Smooth muscle cell (in vitro differentiated cells): ENCODE data around the gene MIS12. TPM values are rescaled to one million over a fixed set of nuclear protein-coding genes. Genes with fewer than 3 reads are reported as not detected.

ENCODE experiments used
- DNase-seq: peaks from one replicate; lab custom pipeline; 2025; ENCODE audit not compliant: unreplicated experiment; lab: John Stamatoyannopoulos, UW
- H2AFZ ChIP-seq: fragments of 200-600 bp; sonication (generic); 2 replicates; pipeline ENCODE4 v1.6.0; 2016; ENCODE audit warnings: antibody characterized with exemption, low read depth, mild to moderate bottlenecking
- H3F3A ChIP-seq: fragments of 200-600 bp; sonication (generic); 2 replicates; pipeline ENCODE4 v1.6.0; 2017; ENCODE audit warnings: antibody characterized with exemption, low read depth
- H3K27ac ChIP-seq: fragments of 200-600 bp; sonication (generic); 2 replicates; pipeline ENCODE4 v1.5.1; 2016; ENCODE audit warnings: low read depth, mild to moderate bottlenecking
- H3K27me3 ChIP-seq: fragments of 200-600 bp; sonication (generic); 2 replicates; pipeline ENCODE4 v1.6.1; 2016; ENCODE audit warnings: low read depth, mild to moderate bottlenecking
- H3K36me3 ChIP-seq: fragments of 200-600 bp; sonication (generic); 2 replicates; pipeline ENCODE4 v1.5.1; 2016; ENCODE audit warnings: low read depth
- H3K4me1 ChIP-seq: fragments of 200-600 bp; sonication (generic); 2 replicates; pipeline ENCODE4 v1.5.1; 2016; ENCODE audit warnings: low read depth
- H3K4me2 ChIP-seq: fragments of 200-600 bp; sonication (generic); 2 replicates; pipeline ENCODE4 v1.6.0; 2016; ENCODE audit warnings: mild to moderate bottlenecking
- H3K4me3 ChIP-seq: fragments of 200-600 bp; sonication (generic); 2 replicates; pipeline ENCODE4 v1.5.1; 2016; ENCODE audit warnings: mild to moderate bottlenecking
- H3K79me2 ChIP-seq: fragments of 200-600 bp; sonication (generic); 2 replicates; pipeline ENCODE4 v1.6.0; 2016; ENCODE audit warnings: low read depth, mild to moderate bottlenecking
- H3K9ac ChIP-seq: fragments of 200-600 bp; sonication (generic); 2 replicates; pipeline ENCODE4 v1.6.0; 2016; ENCODE audit warnings: low read depth
- H3K9me3 ChIP-seq: fragments of 200-600 bp; sonication (generic); replicated peaks from 2 replicates; pipeline ENCODE4 v1.5.1; 2016; ENCODE audit warnings: low read depth
- H4K20me1 ChIP-seq: fragments of 200-600 bp; sonication (generic); 2 replicates; pipeline ENCODE4 v1.6.0; 2016; ENCODE audit warnings: low read depth
- WGBS: methylation state at CpG from one replicate; pipeline ENCODE4 v1.1.7; 2016; ENCODE audit warnings: low lambda C conversion rate; 5-methylcytosine and 5-hydroxymethylcytosine counted together
- polyA plus RNA-seq: library from polyadenylated mRNA; unstranded; fragments of >200 nt; fragmentation: Nextera tagmentation; extraction: Ambion mirVana; gene quantifications from 2 replicates; pipeline ENCODE4 v1.2.1, GENCODE V29; 2016
- total RNA-seq: library from RNA; depleted of rRNA; stranded (reverse); fragments of >200 nt; gene quantifications from 2 replicates; pipeline ENCODE4 v1.2.3, GENCODE V29; 2014
- TF ChIP-seq, protein P1 (sequence below): fragments of 200-600 bp; sonication (generic); IDR thresholded peaks from 2 replicates; pipeline ENCODE4 v1.5.1; 2017; ENCODE audit warnings: borderline replicate concordance, mild to moderate bottlenecking, antibody characterized with exemption; ENCODE audit not compliant: insufficient read depth, poor library complexity, severe bottlenecking

Gene MIS12
- total and polyA plus RNA-seq, 2 experiments from 2014 or later = 14.8 to 23.3 TPM

DNA sequence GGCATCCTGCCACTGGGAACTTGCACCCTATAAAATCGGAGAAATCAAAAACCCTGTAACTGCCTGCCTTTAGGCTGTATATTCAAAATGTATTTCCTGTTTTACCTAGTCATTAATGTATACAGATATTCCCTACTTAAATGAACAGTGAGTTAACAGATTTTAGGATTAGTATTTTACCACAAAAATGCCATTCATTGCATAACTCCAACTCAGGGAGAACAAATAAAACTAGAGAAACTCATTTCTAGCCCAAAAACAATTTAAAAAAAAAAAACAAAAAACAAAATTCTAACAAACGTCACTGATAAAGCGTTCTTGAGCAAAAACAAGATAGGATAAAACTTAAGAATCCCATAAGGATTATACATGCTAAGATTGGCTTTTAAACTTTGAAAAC is 13.9 kb upstream of the MIS12 start:
- Histone ChIP-seq H3K27ac (no peak overlapping the region), H3K4me3 (no peak overlapping the region), H3K9me3 (no peaks in the 10 kb centered on the region), H4K20me1 (peaks cover 7% of the 10 kb centered on the region), H3K79me2 (peaks cover 4% of the 10 kb centered on the region), H3K27me3 (no peaks in the 10 kb centered on the region), H2AFZ (no peak overlapping the region), H3K9ac (no peak overlapping the region), H3K36me3 (peaks cover 13% of the 10 kb centered on the region), H3K4me2 (no peak overlapping the region), H3K4me1 (no peaks in the 10 kb centered on the region), H3F3A (peaks cover 16% of the 10 kb centered on the region)
- 85% methylated on average over 3 of the region's 3 CpGs for WGBS
- TF ChIP-seq, protein P1, sequence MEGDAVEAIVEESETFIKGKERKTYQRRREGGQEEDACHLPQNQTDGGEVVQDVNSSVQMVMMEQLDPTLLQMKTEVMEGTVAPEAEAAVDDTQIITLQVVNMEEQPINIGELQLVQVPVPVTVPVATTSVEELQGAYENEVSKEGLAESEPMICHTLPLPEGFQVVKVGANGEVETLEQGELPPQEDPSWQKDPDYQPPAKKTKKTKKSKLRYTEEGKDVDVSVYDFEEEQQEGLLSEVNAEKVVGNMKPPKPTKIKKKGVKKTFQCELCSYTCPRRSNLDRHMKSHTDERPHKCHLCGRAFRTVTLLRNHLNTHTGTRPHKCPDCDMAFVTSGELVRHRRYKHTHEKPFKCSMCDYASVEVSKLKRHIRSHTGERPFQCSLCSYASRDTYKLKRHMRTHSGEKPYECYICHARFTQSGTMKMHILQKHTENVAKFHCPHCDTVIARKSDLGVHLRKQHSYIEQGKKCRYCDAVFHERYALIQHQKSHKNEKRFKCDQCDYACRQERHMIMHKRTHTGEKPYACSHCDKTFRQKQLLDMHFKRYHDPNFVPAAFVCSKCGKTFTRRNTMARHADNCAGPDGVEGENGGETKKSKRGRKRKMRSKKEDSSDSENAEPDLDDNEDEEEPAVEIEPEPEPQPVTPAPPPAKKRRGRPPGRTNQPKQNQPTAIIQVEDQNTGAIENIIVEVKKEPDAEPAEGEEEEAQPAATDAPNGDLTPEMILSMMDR = no peak
- DNase-seq = no peak

DNA sequence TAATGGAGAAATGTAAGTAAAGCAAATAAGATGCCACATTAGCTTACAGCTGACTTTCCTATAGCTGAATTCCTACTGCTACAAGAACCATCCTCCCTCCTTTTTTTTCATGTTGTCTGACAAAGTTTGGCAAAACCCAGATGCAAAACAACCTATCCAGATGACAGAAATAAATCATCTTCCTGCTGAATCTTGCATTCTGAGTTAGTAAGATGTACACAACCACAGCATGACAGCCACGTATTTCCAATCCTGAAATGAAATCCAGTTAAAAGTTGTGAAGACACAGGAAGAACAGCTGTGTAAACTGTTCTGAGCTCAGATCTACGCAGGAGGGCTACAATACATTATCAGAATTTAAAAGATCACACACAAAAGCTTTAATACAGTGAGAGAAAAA is 12.5 kb upstream of the MIS12 start:
- no peak overlapping the region for H3K4me3 ChIP-seq
- H3F3A ChIP-seq = peaks cover 16% of the 10 kb centered on the region
- peaks cover 15% of the 10 kb centered on the region for H3K79me2 ChIP-seq
- no peak overlapping the region for H3K4me2 ChIP-seq
- H4K20me1 ChIP-seq = peaks cover 13% of the 10 kb centered on the region
- H3K27ac ChIP-seq = no peak overlapping the region
- no peak overlapping the region for H3K9ac ChIP-seq
- H3K36me3 ChIP-seq = peaks cover 27% of the 10 kb centered on the region
- no peaks in the 10 kb centered on the region for H3K27me3 ChIP-seq
- TF ChIP-seq, protein P1 = no peak
- H3K4me1 ChIP-seq = no peaks in the 10 kb centered on the region
- no peak for DNase-seq
- 100% methylated on average over 2 of the region's 2 CpGs for WGBS
- no peaks in the 10 kb centered on the region for H3K9me3 ChIP-seq
- H2AFZ ChIP-seq = no peak overlapping the region

DNA sequence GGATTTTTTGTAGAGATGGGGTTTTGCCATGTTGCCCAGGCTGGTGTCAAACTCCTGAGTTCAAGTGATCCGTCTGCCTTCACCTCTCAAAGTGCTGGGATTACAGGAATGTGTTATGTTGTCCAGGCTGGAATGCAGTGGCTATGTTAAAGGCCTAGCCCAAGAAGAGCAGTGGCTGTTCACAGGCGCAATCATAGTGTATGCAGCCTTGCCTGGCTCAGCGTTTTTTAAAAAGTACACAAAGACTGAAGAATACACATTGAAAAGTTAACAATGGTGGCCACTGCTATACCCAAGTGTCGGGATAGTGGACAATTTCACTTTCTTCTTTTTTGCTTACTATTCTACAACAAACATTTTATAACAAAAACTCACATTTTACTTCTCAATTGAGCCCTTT is 7.4 kb upstream of the MIS12 start:
- Histone ChIP-seq H3K9me3 (no peaks in the 10 kb centered on the region), H3K79me2 (peaks cover 60% of the 10 kb centered on the region), H3K4me2 (no peak overlapping the region), H3K9ac (no peak overlapping the region), H3F3A (no peaks in the 10 kb centered on the region), H2AFZ (no peak overlapping the region), H3K4me3 (no peak overlapping the region), H3K27ac (no peak overlapping the region), H3K4me1 (no peaks in the 10 kb centered on the region), H3K36me3 (peaks cover 23% of the 10 kb centered on the region), H4K20me1 (peaks cover 16% of the 10 kb centered on the region), H3K27me3 (no peaks in the 10 kb centered on the region)
- TF ChIP-seq, protein P1 = no peak
- WGBS = 96% methylated on average over 4 of the region's 4 CpGs
- DNase-seq = no peak

DNA sequence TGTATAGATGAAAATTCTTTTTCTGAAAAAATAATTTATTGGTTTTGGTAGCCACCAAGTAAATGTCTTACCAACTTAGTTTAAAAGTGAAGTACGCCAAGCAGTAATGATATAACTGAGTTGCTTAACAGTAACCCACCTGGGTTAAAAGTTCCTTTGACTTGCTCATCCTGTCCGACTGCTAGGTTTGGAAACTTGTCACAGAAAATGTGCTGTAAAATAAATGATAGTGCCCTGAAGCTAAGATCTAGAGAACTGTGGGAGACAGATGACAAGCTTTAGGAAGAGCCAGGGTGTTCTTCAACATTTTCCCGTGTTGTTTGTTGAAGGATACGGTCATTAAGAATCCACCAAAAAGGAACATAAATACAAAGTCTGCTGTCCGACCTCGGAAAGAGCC is 5.4 kb upstream of the MIS12 start:
- Histone ChIP-seq H3K36me3 (peaks cover 23% of the 10 kb centered on the region), H3K4me2 (no peak overlapping the region)

More for the DNA sequence above, 5.4 kb upstream of the MIS12 start:
- WGBS = 86% methylated on average over 6 of the region's 6 CpGs
- Histone ChIP-seq H3K4me3 (no peak overlapping the region), H2AFZ (no peak overlapping the region), H3K79me2 (peaks cover 79% of the 10 kb centered on the region), H3K9me3 (no peaks in the 10 kb centered on the region), H3K27me3 (no peaks in the 10 kb centered on the region), H3K9ac (no peak overlapping the region), H4K20me1 (peaks cover 16% of the 10 kb centered on the region), H3F3A (no peaks in the 10 kb centered on the region), H3K27ac (no peak overlapping the region), H3K4me1 (peaks cover 7% of the 10 kb centered on the region)
- TF ChIP-seq, protein P1 = no peak
- DNase-seq = no peak
